Heart left ventricle (tissue), 13 donors: ENCODE results near the gene IMMP2L.
A peak's percentile ranks its signal among the peaks of the same experiment; 100 is the strongest.

Source experiments
- CTCF ChIP-seq, 12 donors: fragments of 200-600 bp; sonication (generic) in 4 of 12; IDR thresholded peaks; one replicate each; pipeline versions ENCODE4 v1.5.0 to v1.8.0; 2018 to 2022; ENCODE audit warnings: antibody characterized with exemption in 12 of 12, mild to moderate bottlenecking in 5 of 12
- POLR2A ChIP-seq, 2 donors: fragments of 450-650 bp; IDR thresholded peaks; one replicate each; pipeline ENCODE4 v1.6.1; 2017; ENCODE audit warnings: antibody characterized with exemption in 2 of 2, mild to moderate bottlenecking in 2 of 2, moderate library complexity in 2 of 2
- donor health status: ischemic (EF 13 %, LVEDD 7.1; RV severe dilation, severe dysfunction).
- donor health status: DM: no; HTN: yes; CAD: no.
- donor health status: DM: no; HTN: no; CAD: no.
- donor health status: ischemic (EF 25% LVEDD 6.9; RV normal size, moderate dysfunction).
- donor health status: ischemic (EF 25% LVEDD 5.7; RV mildly dilated, moderate dysfunction).
- donor health status: ischemic (EF 35%, LVEDD 5.7; RV mildly dilated, moderate dysfunction).
- donor health status: nonischemic (EF 11% LVEDD 7.7; RV severe dilation, severe dysfunction).
- donor health status: DM: yes; HTN: yes; CAD: no.
- donor health status: PGD.
- donor health status: ischemic (EF 29% LVEDD 5.4; RV normal size, mild dysfunction).
- donor health status: nonischemic (EF 23%, LVEDD 6.1; RV moderate dilation, normal function).

GRCh38 chr7:111098926-111099250 lies 463.4 kb downstream of the IMMP2L start:
- TF ChIP-seq CTCF (IDR thresholded peaks at IDR 0.05) (peak in 2 of 12 donors; percentile 3 to 5), POLR2A (IDR thresholded peaks at IDR 0.05) (no peak)
